Measurements from ENCODE around the gene SLC4A5.

The SLC4A5 gene

DNA sequence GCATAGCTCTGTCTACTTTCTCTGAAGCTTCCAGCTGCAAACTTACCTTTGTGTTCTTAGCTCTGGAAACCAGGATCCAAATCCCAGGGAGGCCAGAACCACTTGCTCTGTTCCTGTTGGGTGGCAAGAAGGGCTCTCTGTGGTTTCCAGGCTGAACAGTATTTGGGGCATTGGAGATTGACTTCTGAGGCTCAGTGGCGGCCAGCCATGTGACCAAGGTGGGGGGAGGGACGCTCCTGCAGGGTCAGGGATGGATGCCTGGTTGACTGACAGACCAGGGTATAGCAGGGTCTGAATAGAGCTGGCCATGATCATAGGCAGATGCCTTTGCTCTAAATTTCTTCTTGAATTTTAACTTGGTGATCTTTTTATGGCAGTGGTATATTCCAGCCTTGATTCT is 15.1 kb downstream of the SLC4A5 start:
- Histone ChIP-seq H3K9ac (no peak overlapping the region), H3K9me3 (ENCODE audit: control insufficient read depth, low read length) (no peaks in the 10 kb centered on the region), H3K79me2 (no peaks in the 10 kb centered on the region), H3K4me3 (ENCODE audit: low read depth, low read length) (no peak overlapping the region), H3K4me1 (peaks cover 41% of the 10 kb centered on the region), H2AFZ (peak overlapping the region; percentile 77), H3K36me3 (ENCODE audit: control insufficient read depth, insufficient read depth, low read length) (no peaks in the 10 kb centered on the region), H3K4me2 (ENCODE audit: low read length) (no peak overlapping the region), H3K27me3 (ENCODE audit: control insufficient read depth, insufficient read depth, low read length) (no peaks in the 10 kb centered on the region), H3K27ac (peak overlapping the region; percentile 90)
- TF ChIP-seq, protein P1, sequence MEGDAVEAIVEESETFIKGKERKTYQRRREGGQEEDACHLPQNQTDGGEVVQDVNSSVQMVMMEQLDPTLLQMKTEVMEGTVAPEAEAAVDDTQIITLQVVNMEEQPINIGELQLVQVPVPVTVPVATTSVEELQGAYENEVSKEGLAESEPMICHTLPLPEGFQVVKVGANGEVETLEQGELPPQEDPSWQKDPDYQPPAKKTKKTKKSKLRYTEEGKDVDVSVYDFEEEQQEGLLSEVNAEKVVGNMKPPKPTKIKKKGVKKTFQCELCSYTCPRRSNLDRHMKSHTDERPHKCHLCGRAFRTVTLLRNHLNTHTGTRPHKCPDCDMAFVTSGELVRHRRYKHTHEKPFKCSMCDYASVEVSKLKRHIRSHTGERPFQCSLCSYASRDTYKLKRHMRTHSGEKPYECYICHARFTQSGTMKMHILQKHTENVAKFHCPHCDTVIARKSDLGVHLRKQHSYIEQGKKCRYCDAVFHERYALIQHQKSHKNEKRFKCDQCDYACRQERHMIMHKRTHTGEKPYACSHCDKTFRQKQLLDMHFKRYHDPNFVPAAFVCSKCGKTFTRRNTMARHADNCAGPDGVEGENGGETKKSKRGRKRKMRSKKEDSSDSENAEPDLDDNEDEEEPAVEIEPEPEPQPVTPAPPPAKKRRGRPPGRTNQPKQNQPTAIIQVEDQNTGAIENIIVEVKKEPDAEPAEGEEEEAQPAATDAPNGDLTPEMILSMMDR (IDR thresholded peaks at IDR 0.05) = no peak

GRCh38 chr2:74327627-74328026 is 15.6 kb downstream of the SLC4A5 start:
- H3K4me2 ChIP-seq (ENCODE audit: low read length) = no peak overlapping the region
- TF ChIP-seq, protein P1 (IDR thresholded peaks at IDR 0.05) = no peak
- H3K9ac ChIP-seq = no peak overlapping the region
- H3K79me2 ChIP-seq = no peaks in the 10 kb centered on the region
- no peaks in the 10 kb centered on the region for H3K36me3 ChIP-seq (ENCODE audit: control insufficient read depth, insufficient read depth, low read length)
- H3K4me1 ChIP-seq = peaks cover 37% of the 10 kb centered on the region
- H3K9me3 ChIP-seq (ENCODE audit: control insufficient read depth, low read length) = no peaks in the 10 kb centered on the region
- no peak overlapping the region for H3K4me3 ChIP-seq (ENCODE audit: low read depth, low read length)
- H2AFZ ChIP-seq = peak overlapping the region; percentile 77
- no peaks in the 10 kb centered on the region for H3K27me3 ChIP-seq (ENCODE audit: control insufficient read depth, insufficient read depth, low read length)
- H3K27ac ChIP-seq = peak overlapping the region; percentile 90

GRCh38 chr2:74327199-74327598 is 16.0 kb downstream of the SLC4A5 start:
- Histone ChIP-seq H3K4me1 (peaks cover 37% of the 10 kb centered on the region), H2AFZ (peak overlapping the region; percentile 77), H3K27ac (peak overlapping the region; percentile 90), H3K9ac (no peak overlapping the region), H3K9me3 (ENCODE audit: control insufficient read depth, low read length) (no peaks in the 10 kb centered on the region), H3K4me3 (ENCODE audit: low read depth, low read length) (no peak overlapping the region), H3K4me2 (ENCODE audit: low read length) (no peak overlapping the region), H3K36me3 (ENCODE audit: control insufficient read depth, insufficient read depth, low read length) (no peaks in the 10 kb centered on the region), H3K27me3 (ENCODE audit: control insufficient read depth, insufficient read depth, low read length) (no peaks in the 10 kb centered on the region), H3K79me2 (no peaks in the 10 kb centered on the region)
- TF ChIP-seq, protein P1 (IDR thresholded peaks at IDR 0.05) = no peak

DNA sequence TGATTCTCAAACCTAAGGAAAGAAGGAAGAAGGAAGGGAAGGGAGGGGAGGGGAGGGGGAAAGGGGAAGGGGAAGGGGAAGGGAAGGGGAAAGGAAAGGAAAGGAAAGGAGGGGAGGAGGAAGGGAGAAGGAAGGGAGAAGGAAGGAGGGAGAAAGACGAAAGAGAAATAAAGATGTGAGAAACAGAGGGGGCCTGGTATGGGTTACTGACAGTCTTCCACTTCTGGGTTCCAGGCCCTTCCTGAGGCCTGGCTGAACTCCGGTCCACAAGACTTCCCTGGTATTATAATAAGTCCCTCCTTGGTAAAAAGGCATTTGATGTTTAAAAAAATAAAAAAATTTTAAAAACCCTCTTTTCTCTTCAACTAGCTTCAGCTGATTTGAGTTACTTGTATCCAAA is 17.4 kb downstream of the SLC4A5 start:
- Histone ChIP-seq H3K4me2 (ENCODE audit: low read length) (no peak overlapping the region), H3K27me3 (ENCODE audit: control insufficient read depth, insufficient read depth, low read length) (no peaks in the 10 kb centered on the region), H2AFZ (no peak overlapping the region), H3K4me3 (ENCODE audit: low read depth, low read length) (no peak overlapping the region), H3K4me1 (peaks cover 37% of the 10 kb centered on the region), H3K27ac (peak overlapping the region; percentile 90), H3K9ac (no peak overlapping the region), H3K9me3 (ENCODE audit: control insufficient read depth, low read length) (no peaks in the 10 kb centered on the region), H3K36me3 (ENCODE audit: control insufficient read depth, insufficient read depth, low read length) (no peaks in the 10 kb centered on the region), H3K79me2 (no peaks in the 10 kb centered on the region)
- TF ChIP-seq, protein P1 (IDR thresholded peaks at IDR 0.05) = no peak

GRCh38 chr2:74321737-74322136 is 21.5 kb downstream of the SLC4A5 start:
- Histone ChIP-seq H2AFZ (no peak overlapping the region), H3K4me3 (ENCODE audit: low read depth, low read length) (no peak overlapping the region), H3K4me1 (peaks cover 34% of the 10 kb centered on the region), H3K27me3 (ENCODE audit: control insufficient read depth, insufficient read depth, low read length) (no peaks in the 10 kb centered on the region), H3K9ac (no peak overlapping the region), H3K9me3 (ENCODE audit: control insufficient read depth, low read length) (no peaks in the 10 kb centered on the region), H3K36me3 (ENCODE audit: control insufficient read depth, insufficient read depth, low read length) (no peaks in the 10 kb centered on the region), H3K4me2 (ENCODE audit: low read length) (no peak overlapping the region), H3K27ac (no peak overlapping the region), H3K79me2 (no peaks in the 10 kb centered on the region)
- TF ChIP-seq, protein P1 (IDR thresholded peaks at IDR 0.05) = no peak
